HFFc6 (cell line): ENCODE results near the gene ACTR3C. TPM values are rescaled to one million over a fixed set of nuclear protein-coding genes. Genes with fewer than 3 reads are reported as not detected.
A peak's percentile ranks its signal among the peaks of the same experiment; 100 is the strongest.
"Not testable (repeated sequence)": the region's sequence is repeated elsewhere in the genome, so short reads cannot be mapped to it uniquely, and the experiment has no call there.

Source experiments
- DNase-seq: peaks from one replicate; pipeline ENCODE4 v3.0.0-alpha.2; 2018
- H3K27ac Mint-ChIP-seq: 2 replicates; pipeline ENCODE4 v1.8.0; 2020; ENCODE audit warnings: mild to moderate bottlenecking, mixed read lengths
- H3K27me3 Mint-ChIP-seq: 2 replicates; pipeline ENCODE4 v1.8.0; 2021; ENCODE audit warnings: mild to moderate bottlenecking, moderate library complexity, mixed read lengths; ENCODE audit not compliant: insufficient read depth
- H3K36me3 Mint-ChIP-seq: 2 replicates; pipeline ENCODE4 v1.8.0; 2021; ENCODE audit warnings: low read depth, mixed read lengths
- H3K4me1 Mint-ChIP-seq: 2 replicates; pipeline ENCODE4 v1.8.0; 2020; ENCODE audit warnings: low read depth, mixed read lengths
- H3K4me3 Mint-ChIP-seq: 2 replicates; pipeline ENCODE4 v1.8.0; 2020; ENCODE audit warnings: mild to moderate bottlenecking, moderate library complexity, mixed read lengths
- H3K9me3 Mint-ChIP-seq: 2 replicates; pipeline ENCODE4 v1.8.0; 2020; ENCODE audit warnings: mild to moderate bottlenecking, mixed read lengths
- CTCF ChIP-seq: fragments of 200-600 bp; sonication (generic); IDR thresholded peaks from 2 replicates; pipeline ENCODE4 v1.5.0; 2021; ENCODE audit warnings: antibody characterized with exemption, mild to moderate bottlenecking
- total RNA-seq, 6 experiments: library from RNA; stranded (reverse); fragmentation: NEBNext Ultra II Directional; extraction: Animal tissue kit (Norgen Biotek cat#: 25700); gene quantifications; 2 replicates in 1 of 6; 3 replicates in 5 of 6; pipeline ENCODE4 v1.2.3, GENCODE V29; 2021

Gene ACTR3C
- total RNA-seq, 6 experiments from 2014 or later = not detected

DNA sequence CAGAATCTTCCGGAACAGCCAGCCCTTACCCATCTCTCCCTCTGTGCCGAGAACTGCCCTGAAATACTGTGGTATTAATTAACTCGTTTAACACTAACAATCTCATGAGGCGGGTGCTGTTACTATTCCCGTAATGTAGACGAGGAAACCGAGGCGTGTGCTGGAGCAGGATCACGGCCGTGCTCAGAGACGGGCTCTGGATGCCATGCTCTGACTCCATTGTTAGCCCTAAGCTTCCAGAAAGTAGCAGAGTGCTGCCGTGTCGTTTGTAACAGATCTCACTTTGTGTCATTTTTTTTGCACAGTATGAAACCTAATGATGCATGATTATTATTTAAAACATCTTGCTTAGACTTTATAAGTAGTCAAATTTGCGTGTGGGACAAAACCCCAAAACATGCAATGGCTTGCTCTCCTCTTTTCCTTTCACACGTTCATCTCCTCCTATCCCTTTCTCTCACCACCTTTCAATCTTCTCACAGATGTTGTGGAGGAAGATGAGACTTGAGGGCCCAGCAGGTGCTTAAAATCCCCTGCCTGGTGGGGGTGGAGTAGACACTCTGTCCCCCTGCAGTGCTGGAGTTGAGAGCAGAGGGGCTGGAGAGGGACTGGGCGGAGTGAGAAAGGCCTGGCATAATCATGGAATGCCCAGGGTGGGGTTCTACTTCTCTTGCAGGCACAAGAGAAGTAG is 482 bp upstream of the ACTR3C start:
- H3K4me3 Mint-ChIP-seq = no peak overlapping the region; the same call in 1 of the 2 replicates
- peaks cover 10% of the 10 kb centered on the region; the same call in 1 of the 2 replicates for H3K4me1 Mint-ChIP-seq
- peaks cover 8% of the 10 kb centered on the region; the same call in 1 of the 2 replicates for H3K27me3 Mint-ChIP-seq
- no peaks in the 10 kb centered on the region for H3K36me3 Mint-ChIP-seq
- no peak overlapping the region for H3K27ac Mint-ChIP-seq
- no peak for TF ChIP-seq CTCF
- DNase-seq = no peak
- H3K9me3 Mint-ChIP-seq = no peaks in the 10 kb centered on the region

DNA sequence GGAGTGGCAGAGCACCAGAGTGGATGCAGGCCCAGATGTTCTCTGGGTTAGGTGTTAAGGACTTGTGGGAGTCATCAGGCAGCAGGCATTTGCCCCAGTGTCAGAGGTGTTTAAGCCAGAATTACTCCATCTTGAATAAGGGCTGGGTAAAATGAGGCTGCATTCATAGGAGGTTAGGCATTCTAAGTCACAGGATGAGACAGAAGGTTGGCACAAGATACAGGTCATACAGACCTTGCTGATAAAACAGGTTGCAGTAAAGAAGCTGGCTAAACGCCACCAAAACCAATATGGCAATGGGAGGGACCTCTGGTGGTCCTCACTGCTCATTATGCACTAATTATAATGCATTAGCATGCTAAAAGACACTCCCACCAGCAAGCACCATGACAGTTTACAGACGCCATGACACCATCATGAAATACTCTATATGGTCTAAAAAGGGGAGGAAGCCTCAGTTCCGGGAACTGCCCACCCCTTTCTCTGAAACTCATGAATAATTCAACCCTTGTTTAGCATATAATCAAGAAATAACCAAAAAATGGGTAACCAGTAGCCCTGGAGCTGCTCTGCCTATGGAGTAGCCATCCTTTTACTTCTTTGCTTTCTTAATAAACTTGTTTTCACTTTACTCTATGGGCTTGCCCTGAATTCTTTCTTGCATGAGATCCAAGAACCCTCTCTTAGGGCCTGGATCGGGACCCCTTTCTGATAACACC is 1.1 kb downstream of the ACTR3C start:
- no peak for TF ChIP-seq CTCF
- H3K4me3 Mint-ChIP-seq = no peak overlapping the region
- no peaks in the 10 kb centered on the region for H3K9me3 Mint-ChIP-seq
- H3K36me3 Mint-ChIP-seq = no peaks in the 10 kb centered on the region
- peaks cover 20% of the 10 kb centered on the region; the same call in 1 of the 2 replicates for H3K4me1 Mint-ChIP-seq
- DNase-seq = no peak
- H3K27ac Mint-ChIP-seq = no peak overlapping the region
- peaks cover 8% of the 10 kb centered on the region; the same call in 1 of the 2 replicates for H3K27me3 Mint-ChIP-seq

GRCh38 chr7:150321788-150322113 is 1.6 kb downstream of the ACTR3C start:
- H3K36me3 Mint-ChIP-seq = no peaks in the 10 kb centered on the region
- peaks cover 20% of the 10 kb centered on the region; the same call in 1 of the 2 replicates for H3K4me1 Mint-ChIP-seq
- no peaks in the 10 kb centered on the region for H3K9me3 Mint-ChIP-seq
- no peak for TF ChIP-seq CTCF
- H3K27me3 Mint-ChIP-seq = peaks cover 9% of the 10 kb centered on the region; the same call in 1 of the 2 replicates
- H3K4me3 Mint-ChIP-seq = no peak overlapping the region
- no peak overlapping the region for H3K27ac Mint-ChIP-seq
- DNase-seq = no peak

DNA sequence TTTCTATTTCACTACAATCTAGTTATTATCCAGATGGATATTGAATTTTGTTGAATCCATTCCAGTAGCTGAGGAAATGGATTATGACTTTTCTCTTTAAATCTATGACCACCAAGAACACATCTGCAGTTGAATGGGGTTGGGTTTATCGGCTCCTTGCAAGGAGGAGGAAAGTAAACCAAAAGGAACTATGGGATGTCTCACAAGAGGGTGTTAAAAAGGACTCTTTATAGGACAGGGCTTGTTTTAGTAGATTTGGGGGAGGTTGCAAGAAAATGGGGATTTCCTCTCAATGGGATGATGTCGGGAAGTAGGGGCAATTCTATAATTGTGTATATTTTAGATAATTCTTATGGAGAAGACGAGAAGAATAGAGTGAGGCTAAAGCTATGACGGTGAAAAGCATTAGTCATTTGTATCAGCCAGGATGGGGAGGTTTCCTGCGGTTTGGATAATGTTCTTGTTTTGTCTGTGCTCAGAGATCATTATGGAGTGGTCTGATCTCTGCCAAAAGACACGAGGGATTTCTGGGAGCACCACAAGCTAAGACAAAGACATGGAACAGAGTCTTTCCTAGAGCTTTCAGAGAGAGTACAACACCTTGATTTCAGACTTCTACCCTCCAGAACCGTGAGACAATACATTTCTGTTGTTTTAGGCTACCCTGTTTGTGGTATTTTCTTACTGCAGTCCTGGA is 5.4 kb downstream of the ACTR3C start:
- peak; percentile 30 for DNase-seq
- Mint-ChIP-seq H3K4me3 (peak overlapping the region; percentile 35; the same call in 1 of the 2 replicates), H3K9me3 (no peaks in the 10 kb centered on the region), H3K27me3 (peaks cover 5% of the 10 kb centered on the region; the same call in 1 of the 2 replicates), H3K27ac (no peak overlapping the region), H3K4me1 (peaks cover 15% of the 10 kb centered on the region; the same call in 1 of the 2 replicates), H3K36me3 (no peaks in the 10 kb centered on the region)
- no peak for TF ChIP-seq CTCF

DNA sequence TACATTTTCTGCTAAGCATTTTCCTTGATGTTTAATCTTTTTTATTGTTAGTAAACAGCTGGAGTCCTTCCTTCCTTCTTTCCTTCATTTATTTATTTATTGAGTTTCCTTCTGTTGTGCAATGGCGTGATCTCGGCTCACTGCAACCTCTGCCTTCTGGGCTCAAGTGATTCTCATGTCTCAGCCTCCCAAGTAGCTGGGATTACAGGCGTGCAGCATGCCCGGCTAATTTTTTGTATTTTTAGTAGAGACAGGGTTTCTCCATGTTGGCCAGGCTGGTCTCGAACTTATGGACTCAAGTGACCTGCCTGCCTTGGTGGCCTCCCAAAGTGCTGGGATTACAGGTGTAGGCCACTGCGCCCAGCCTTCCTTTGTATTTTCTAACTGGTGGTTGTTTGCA is 6.4 kb downstream of the ACTR3C start:
- not testable (repeated sequence) for H3K4me3 Mint-ChIP-seq, H3K27ac Mint-ChIP-seq, DNase-seq, H3K36me3 Mint-ChIP-seq, H3K9me3 Mint-ChIP-seq, H3K27me3 Mint-ChIP-seq
- peaks cover 15% of the 10 kb centered on the region; the same call in 1 of the 2 replicates for H3K4me1 Mint-ChIP-seq
